Left renal cortex interstitium (tissue), 4 donors: ENCODE results near the gene LDHB. TPM values are rescaled to one million over a fixed set of nuclear protein-coding genes. Genes with fewer than 3 reads are reported as not detected.
A peak's percentile ranks its signal among the peaks of the same experiment; 100 is the strongest.
"Not testable (repeated sequence)": the region's sequence is repeated elsewhere in the genome, so short reads cannot be mapped to it uniquely, and the experiment has no call there.

ENCODE experiments used
- DNase-seq, 4 donors: peaks; one replicate each; pipeline ENCODE4 v3.0.0-alpha.2; 2013; ENCODE audit warnings: low read depth in 4 of 4, low spot score in 2 of 4, missing footprints in 1 of 4
- polyA plus RNA-seq, 4 donors: library from polyadenylated mRNA; unstranded; fragments of 120-200 nt; gene quantifications; one replicate each; pipeline ENCODE4 v1.2.1, GENCODE V29; 2013; ENCODE audit not compliant: insufficient read length in 4 of 4

LDHB gene
- polyA plus RNA-seq, 4 donors: 1,222 to 1,798 (median 1,438) TPM

GRCh38 chr12:21662122-21662792, 4.6 kb upstream of the LDHB start:
- DNase-seq: no peak

GRCh38 chr12:21661396-21662093, 3.9 kb upstream of the LDHB start:
- not testable (repeated sequence) for DNase-seq

GRCh38 chr12:21659383-21659782, 1.7 kb upstream of the LDHB start:
- no peak for DNase-seq

- DNase-seq: peak; percentile 41 to 74 (median 58)
Measured at GRCh38 chr12:21656905-21657325, 727 bp downstream of the LDHB start.

- no peak for DNase-seq
Measured at GRCh38 chr12:21655591-21655990, 2.1 kb downstream of the LDHB start.

- DNase-seq: no peak
Measured at GRCh38 chr12:21651821-21652220, 5.8 kb downstream of the LDHB start.

- DNase-seq: no peak
Measured at GRCh38 chr12:21650997-21651396, 6.6 kb downstream of the LDHB start.

- DNase-seq: no peak
Measured at GRCh38 chr12:21649034-21649433, 8.6 kb downstream of the LDHB start.

GRCh38 chr12:21648378-21648777, 9.3 kb downstream of the LDHB start:
- no peak for DNase-seq

- no peak for DNase-seq
Measured at GRCh38 chr12:21647179-21647578, 10.5 kb downstream of the LDHB start.

- not testable (repeated sequence) for DNase-seq
Measured at GRCh38 chr12:21645041-21645500, 12.6 kb downstream of the LDHB start.

GRCh38 chr12:21644516-21644915, 13.1 kb downstream of the LDHB start:
- DNase-seq: no peak

- DNase-seq: no peak
Measured at GRCh38 chr12:21643758-21644157, 13.9 kb downstream of the LDHB start.

- DNase-seq: no peak
Measured at GRCh38 chr12:21642707-21643389, 14.8 kb downstream of the LDHB start.

- DNase-seq: no peak
Measured at GRCh38 chr12:21638054-21638891, 19.4 kb downstream of the LDHB start.

- DNase-seq: no peak
Measured at GRCh38 chr12:21634245-21634644, 23.4 kb downstream of the LDHB start.

- no peak for DNase-seq
Measured at GRCh38 chr12:21631367-21631766, 26.3 kb downstream of the LDHB start.

- DNase-seq: no peak
Measured at GRCh38 chr12:21627924-21628323, 29.7 kb downstream of the LDHB start.

GRCh38 chr12:21618566-21618965, 39.1 kb downstream of the LDHB start:
- DNase-seq: no peak

- no peak for DNase-seq
Measured at GRCh38 chr12:21617030-21617429, 40.6 kb downstream of the LDHB start.

GRCh38 chr12:21615431-21615830, 42.2 kb downstream of the LDHB start:
- no peak for DNase-seq
